ENCODE results near the gene RHCG.

- TF ChIP-seq POLR2A (IDR thresholded peaks at IDR 0.05; ENCODE audit: low read depth, low read length) (no peak), RFX5 (IDR thresholded peaks at IDR 0.05; ENCODE audit: low read depth, low read length) (no peak), CTCF (conservative IDR thresholded peaks at IDR 0.05; ENCODE audit: low read depth, low read length) (no peak), SMC3 (IDR thresholded peaks at IDR 0.05; ENCODE audit: low read depth, low read length) (no peak), MXI1 (IDR thresholded peaks at IDR 0.05; ENCODE audit: borderline replicate concordance, low read depth, low read length) (no peak)
These were observed 18.8 kb downstream of the RHCG start for GRCh38 chr15:89477411-89478242.
